Mesendoderm (in vitro differentiated cells): ENCODE data around the gene HIP1R.
"Not testable (repeated sequence)": the region's sequence is repeated elsewhere in the genome, so short reads cannot be mapped to it uniquely, and the experiment has no call there.

ENCODE experiments used
- DNase-seq: peaks from one replicate; pipeline ENCODE4 v3.0.0; 2013
- H2AK5ac ChIP-seq: 2 replicates; pipeline ENCODE4 v1.6.1; 2013; ENCODE audit warnings: low read length, inconsistent platforms
- H2BK120ac ChIP-seq: 2 replicates; pipeline ENCODE4 v1.6.1; 2013; ENCODE audit warnings: low read depth, mild to moderate bottlenecking, low read length, moderate library complexity, mixed read lengths
- H2BK15ac ChIP-seq: replicated peaks from 2 replicates; pipeline ENCODE4 v1.6.1; 2013; ENCODE audit warnings: low read depth, mild to moderate bottlenecking, moderate library complexity
- H2BK5ac ChIP-seq: 2 replicates; pipeline ENCODE4 v1.6.1; 2013; ENCODE audit warnings: low read length, inconsistent platforms
- H3K18ac ChIP-seq: 2 replicates; pipeline ENCODE4 v1.6.1; 2013; ENCODE audit warnings: mild to moderate bottlenecking, low read length, mixed read lengths
- H3K23ac ChIP-seq: one replicate; pipeline ENCODE4 v1.6.1; 2013; ENCODE audit warnings: low read length
- H3K27ac ChIP-seq: 2 replicates; pipeline ENCODE4 v1.5.1; 2013; ENCODE audit warnings: low read depth, mild to moderate bottlenecking, inconsistent platforms, low read length, moderate library complexity
- H3K27me3 ChIP-seq: 2 replicates; pipeline ENCODE4 v1.6.1; 2013; ENCODE audit warnings: low read length, control low read depth, mild to moderate bottlenecking, inconsistent platforms; ENCODE audit not compliant: insufficient read depth, poor library complexity
- H3K36me3 ChIP-seq: 2 replicates; pipeline ENCODE4 v1.6.1; 2013; ENCODE audit warnings: low read length, inconsistent platforms; ENCODE audit not compliant: control insufficient read depth, insufficient read depth
- H3K4ac ChIP-seq: one replicate; pipeline ENCODE4 v1.6.1; 2013; ENCODE audit warnings: low read depth, mild to moderate bottlenecking, low read length, moderate library complexity
- H3K4me1 ChIP-seq: 2 replicates; pipeline ENCODE4 v1.6.1; 2013; ENCODE audit warnings: low read depth, low read length, inconsistent platforms; ENCODE audit not compliant: control insufficient read depth
- H3K4me2 ChIP-seq: 2 replicates; pipeline ENCODE4 v1.6.1; 2013; ENCODE audit warnings: low read length
- H3K4me3 ChIP-seq: 2 replicates; pipeline ENCODE4 v1.5.1; 2013; ENCODE audit warnings: mild to moderate bottlenecking, low read length
- H3K56ac ChIP-seq: one replicate; pipeline ENCODE4 v1.6.1; 2013; ENCODE audit warnings: low read length
- H3K79me1 ChIP-seq: 2 replicates; pipeline ENCODE4 v1.6.1; 2013; ENCODE audit warnings: low read length, inconsistent platforms
- H3K79me2 ChIP-seq: 2 replicates; pipeline ENCODE4 v1.6.1; 2013; ENCODE audit warnings: mild to moderate bottlenecking, low read length; ENCODE audit not compliant: control insufficient read depth, insufficient read depth
- H3K9ac ChIP-seq: 2 replicates; pipeline ENCODE4 v1.6.1; 2013; ENCODE audit warnings: low read length, inconsistent platforms
- H4K5ac ChIP-seq: one replicate; pipeline ENCODE4 v1.6.1; 2013; ENCODE audit warnings: low read length
- H4K8ac ChIP-seq: one replicate; pipeline ENCODE4 v1.6.1; 2013; ENCODE audit warnings: low read depth, mild to moderate bottlenecking, control low read depth, low read length, moderate library complexity
- WGBS: extraction: QIAGEN DNeasy Blood & Tissue Kit; methylation state at CpG from one replicate; pipeline ENCODE4 v1.1.7; 2013; ENCODE audit warnings: low lambda C conversion rate, missing lambda C conversion rate; ENCODE audit not compliant: insufficient coverage; ENCODE audit errors: extremely low coverage; 5-methylcytosine and 5-hydroxymethylcytosine counted together

HIP1R gene

DNA sequence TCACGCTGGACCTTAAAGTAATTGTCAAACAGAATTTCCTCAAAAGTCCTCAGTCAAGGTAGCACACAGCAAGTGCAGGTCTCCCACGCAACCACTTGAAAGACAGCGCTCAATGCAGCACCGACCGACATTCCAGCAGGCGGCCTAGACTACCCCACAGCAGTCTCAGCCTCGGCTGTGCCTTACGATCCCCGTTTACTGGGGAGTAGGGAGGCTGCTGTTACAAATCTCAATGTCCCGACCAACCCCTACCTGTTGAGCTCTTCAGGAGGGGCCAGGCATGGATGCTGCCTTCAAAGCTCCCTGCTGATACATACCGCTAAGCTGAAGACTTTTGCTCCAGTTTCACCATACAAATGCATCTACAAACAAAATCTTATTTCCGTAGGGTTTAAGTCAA lies 38.8 kb downstream of the HIP1R start:
- H4K8ac ChIP-seq = no peak overlapping the region
- no peak overlapping the region for H2BK5ac ChIP-seq
- H3K9ac ChIP-seq = no peak overlapping the region
- no peak overlapping the region for H2AK5ac ChIP-seq
- H3K4me3 ChIP-seq = no peak overlapping the region
- H3K18ac ChIP-seq = no peak overlapping the region
- H4K5ac ChIP-seq = no peak overlapping the region
- peaks cover 6% of the 10 kb centered on the region for H3K4me1 ChIP-seq
- no peak overlapping the region for H3K27ac ChIP-seq
- H3K4me2 ChIP-seq = no peak overlapping the region
- no peaks in the 10 kb centered on the region for H3K79me1 ChIP-seq
- peaks cover 25% of the 10 kb centered on the region for H3K27me3 ChIP-seq
- no peak overlapping the region for H2BK15ac ChIP-seq
- H3K56ac ChIP-seq = no peak overlapping the region
- no peak overlapping the region for H3K4ac ChIP-seq
- H2BK120ac ChIP-seq = no peak overlapping the region
- no peaks in the 10 kb centered on the region for H3K36me3 ChIP-seq
- H3K23ac ChIP-seq = no peak overlapping the region
- DNase-seq = peak; percentile 54
- H3K79me2 ChIP-seq = no peaks in the 10 kb centered on the region
- WGBS = no CpG with 5 or more reads among the region's 12 CpGs

DNA sequence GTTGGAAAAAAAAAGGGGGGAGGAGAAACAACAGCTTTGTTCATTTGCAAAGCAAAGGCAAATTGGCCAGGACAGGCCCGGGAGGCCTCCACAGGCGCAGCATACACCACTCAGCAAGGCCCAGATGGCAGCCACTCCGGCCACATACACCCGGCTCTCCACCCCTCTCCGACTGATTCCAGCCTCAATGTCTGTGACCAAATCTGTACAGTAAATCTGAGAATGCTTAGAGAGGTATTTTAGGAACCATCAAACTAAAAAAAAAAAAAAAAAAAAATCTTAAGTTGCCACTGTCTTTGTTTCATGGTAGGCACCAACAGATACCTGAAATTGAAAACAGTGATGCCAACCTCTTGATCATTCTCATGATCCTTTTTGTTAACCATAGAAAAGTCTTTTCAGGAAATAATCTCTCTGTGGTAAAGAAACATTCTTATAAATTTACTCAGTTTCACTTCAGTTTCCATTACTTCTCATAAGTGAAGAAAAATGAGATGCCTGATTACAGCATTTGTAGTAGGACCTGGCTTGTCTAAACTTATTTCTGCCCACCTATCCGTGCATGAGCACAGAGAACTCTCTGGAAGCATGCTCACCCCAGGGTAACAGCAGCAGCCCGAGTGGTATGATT lies 40.4 kb downstream of the HIP1R start:
- Histone ChIP-seq H3K4me1 (peaks cover 6% of the 10 kb centered on the region), H3K79me1 (peaks cover 6% of the 10 kb centered on the region), H2BK15ac (no peak overlapping the region), H3K4me3 (no peak overlapping the region), H3K4ac (no peak overlapping the region), H3K27ac (no peak overlapping the region), H3K56ac (no peak overlapping the region), H3K27me3 (peaks cover 26% of the 10 kb centered on the region), H3K4me2 (no peak overlapping the region), H2BK120ac (no peak overlapping the region), H3K23ac (no peak overlapping the region), H4K5ac (no peak overlapping the region), H3K9ac (no peak overlapping the region), H2AK5ac (no peak overlapping the region), H4K8ac (no peak overlapping the region), H3K79me2 (no peaks in the 10 kb centered on the region), H3K18ac (no peak overlapping the region), H2BK5ac (no peak overlapping the region), H3K36me3 (no peaks in the 10 kb centered on the region)
- no peak for DNase-seq
- no CpG with 5 or more reads among the region's 7 CpGs for WGBS

- H3K4me3 ChIP-seq, H3K4ac ChIP-seq, H3K79me1 ChIP-seq, DNase-seq, H3K9ac ChIP-seq, H3K4me2 ChIP-seq, H3K27ac ChIP-seq, H4K8ac ChIP-seq, H2AK5ac ChIP-seq, H2BK5ac ChIP-seq, H3K79me2 ChIP-seq, H4K5ac ChIP-seq, H3K23ac ChIP-seq, H3K4me1 ChIP-seq, H2BK120ac ChIP-seq, H3K56ac ChIP-seq, H3K36me3 ChIP-seq, H2BK15ac ChIP-seq, H3K18ac ChIP-seq: not testable (repeated sequence)
- peaks cover 24% of the 10 kb centered on the region for H3K27me3 ChIP-seq
- WGBS = no CpG with 5 or more reads among the region's 5 CpGs
These were observed 41.0 kb downstream of the HIP1R start for GRCh38 chr12:122876281-122876680.

DNA sequence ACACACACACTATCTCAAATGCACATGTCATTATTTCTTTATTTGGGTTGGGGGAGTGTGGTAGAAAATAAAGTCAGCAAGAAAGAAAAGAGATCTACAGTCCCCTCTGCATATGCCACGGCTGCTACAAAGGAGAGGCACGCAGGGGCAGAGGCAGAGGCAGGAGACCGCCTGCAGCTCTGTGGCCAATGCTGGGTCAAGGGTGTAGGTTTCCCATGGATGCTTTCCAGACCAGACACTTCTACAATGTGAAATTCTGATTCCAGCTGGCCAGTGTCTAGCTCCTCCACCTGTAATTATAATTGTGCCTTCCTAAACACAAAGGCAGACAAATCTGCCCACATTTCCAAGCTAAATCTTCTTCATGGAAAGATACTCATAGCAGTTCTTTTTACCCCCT lies 41.5 kb downstream of the HIP1R start:
- H2BK5ac ChIP-seq = no peak overlapping the region
- no peak overlapping the region for H3K18ac ChIP-seq
- peaks cover 6% of the 10 kb centered on the region for H3K79me1 ChIP-seq
- no peaks in the 10 kb centered on the region for H3K36me3 ChIP-seq
- no peak overlapping the region for H2BK15ac ChIP-seq
- H3K4me2 ChIP-seq = no peak overlapping the region
- no peak for DNase-seq
- peaks cover 3% of the 10 kb centered on the region for H3K4me1 ChIP-seq
- H3K27me3 ChIP-seq = peaks cover 21% of the 10 kb centered on the region
- H4K8ac ChIP-seq = no peak overlapping the region
- H2AK5ac ChIP-seq = no peak overlapping the region
- H3K56ac ChIP-seq = no peak overlapping the region
- no CpG with 5 or more reads among the region's 3 CpGs for WGBS
- H3K27ac ChIP-seq = no peak overlapping the region
- H3K4ac ChIP-seq = no peak overlapping the region
- H3K9ac ChIP-seq = no peak overlapping the region
- no peak overlapping the region for H2BK120ac ChIP-seq
- H3K23ac ChIP-seq = no peak overlapping the region
- no peak overlapping the region for H3K4me3 ChIP-seq
- no peak overlapping the region for H4K5ac ChIP-seq
- no peaks in the 10 kb centered on the region for H3K79me2 ChIP-seq

DNA sequence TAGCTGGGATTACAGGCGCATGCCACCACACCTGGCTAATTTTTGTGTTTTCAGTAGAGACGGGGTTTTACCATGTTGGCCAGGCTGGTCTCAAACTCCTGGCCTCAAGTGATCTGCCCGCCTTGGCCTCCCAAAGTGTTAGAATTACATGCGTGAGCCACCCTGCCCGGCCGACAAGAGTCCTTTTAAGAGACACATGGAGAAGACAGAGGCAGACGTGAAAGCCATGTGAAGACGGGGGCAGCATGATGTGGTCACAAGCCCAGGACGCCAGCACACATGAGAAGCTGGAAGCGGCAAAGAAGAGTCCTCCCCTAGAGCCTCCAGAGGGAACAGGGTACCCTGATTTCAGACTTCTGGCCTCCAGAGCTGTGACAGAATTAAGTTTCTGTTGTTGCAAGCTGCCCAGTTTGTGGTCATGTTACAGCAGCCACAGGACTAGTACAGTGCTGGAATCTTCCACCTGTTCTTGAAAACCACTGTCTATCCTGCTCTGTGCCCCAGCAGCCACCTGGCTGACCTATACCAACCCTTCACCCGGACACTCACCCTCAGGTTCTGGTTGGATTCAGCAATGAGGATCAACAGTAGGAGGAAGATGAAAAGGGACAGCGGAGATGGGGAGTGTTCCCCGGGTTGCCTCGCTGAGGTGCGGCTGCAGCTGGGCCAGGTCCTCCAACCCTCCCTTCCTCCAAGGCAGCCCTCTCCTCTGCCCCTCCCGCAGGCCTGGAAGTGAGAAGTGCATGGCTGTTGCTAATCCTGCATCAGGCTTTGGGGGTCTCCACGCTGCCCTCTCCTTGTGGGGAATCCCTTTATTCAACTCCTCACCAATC lies 43.7 kb downstream of the HIP1R start:
- Histone ChIP-seq H4K8ac (no peak overlapping the region), H2BK5ac (no peak overlapping the region), H3K27me3 (peaks cover 8% of the 10 kb centered on the region), H3K4me1 (no peaks in the 10 kb centered on the region), H2BK15ac (no peak overlapping the region), H3K18ac (no peak overlapping the region), H3K36me3 (no peaks in the 10 kb centered on the region), H2BK120ac (no peak overlapping the region), H3K23ac (no peak overlapping the region), H3K79me2 (no peaks in the 10 kb centered on the region), H3K9ac (no peak overlapping the region), H2AK5ac (no peak overlapping the region), H4K5ac (no peak overlapping the region), H3K4me3 (no peak overlapping the region), H3K79me1 (peaks cover 8% of the 10 kb centered on the region), H3K4ac (no peak overlapping the region), H3K56ac (no peak overlapping the region), H3K4me2 (no peak overlapping the region), H3K27ac (no peak overlapping the region)
- WGBS = no CpG with 5 or more reads among the region's 17 CpGs
- no peak for DNase-seq
